Measurements from ENCODE around the gene PELI2.

The PELI2 gene

GRCh38 chr14:56119201-56119981, 1.2 kb downstream of the PELI2 start:
- DNase-seq: peak; percentile 33

DNA sequence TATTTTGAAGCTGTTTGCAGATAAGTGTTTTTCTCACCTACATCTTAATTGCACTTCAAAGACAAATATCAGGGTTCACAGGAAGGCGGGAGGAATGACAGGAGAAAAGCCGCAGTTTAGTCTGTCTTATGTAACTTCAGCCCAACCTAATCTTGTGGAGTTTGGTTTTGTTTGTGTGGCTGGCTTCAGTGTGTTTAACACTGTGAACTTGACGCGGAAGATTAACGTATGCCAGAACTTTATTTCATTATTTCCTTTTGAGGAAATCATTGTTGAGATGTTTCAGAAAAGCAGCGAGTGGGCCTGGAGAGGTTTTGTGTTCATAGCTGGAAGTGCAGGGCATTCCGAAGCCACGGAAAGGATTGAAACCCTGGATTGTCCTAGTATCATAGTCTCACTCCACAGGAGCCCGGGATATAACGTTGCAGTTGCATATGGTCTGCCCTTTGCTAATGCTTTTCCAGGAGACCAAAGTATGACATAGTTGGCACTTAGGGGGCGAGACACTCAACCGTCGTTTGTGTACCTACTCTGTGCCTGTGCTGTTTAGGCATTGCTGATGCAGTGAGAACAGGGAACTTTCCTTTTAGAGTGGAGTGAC, 2.0 kb downstream of the PELI2 start:
- peak; percentile 9 for DNase-seq

DNA sequence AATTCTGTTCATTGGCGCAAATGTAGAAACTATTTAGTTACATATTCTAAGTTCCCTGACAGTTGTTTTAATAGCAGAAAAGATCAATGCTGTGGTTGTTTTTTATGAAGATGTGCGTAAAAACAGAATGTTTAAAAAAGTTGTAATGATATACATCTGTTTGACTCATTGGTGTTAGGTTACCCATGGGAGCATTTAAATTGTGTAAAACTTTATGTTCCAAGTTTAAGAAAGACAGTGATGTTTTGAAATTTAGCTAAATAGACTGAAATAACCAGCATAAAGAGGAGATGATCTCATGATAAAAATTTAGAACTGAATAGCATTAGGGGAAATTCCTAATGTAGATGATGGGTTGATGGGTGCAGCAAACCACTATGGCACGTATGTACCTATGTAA, 3.6 kb downstream of the PELI2 start:
- DNase-seq: no peak

DNA sequence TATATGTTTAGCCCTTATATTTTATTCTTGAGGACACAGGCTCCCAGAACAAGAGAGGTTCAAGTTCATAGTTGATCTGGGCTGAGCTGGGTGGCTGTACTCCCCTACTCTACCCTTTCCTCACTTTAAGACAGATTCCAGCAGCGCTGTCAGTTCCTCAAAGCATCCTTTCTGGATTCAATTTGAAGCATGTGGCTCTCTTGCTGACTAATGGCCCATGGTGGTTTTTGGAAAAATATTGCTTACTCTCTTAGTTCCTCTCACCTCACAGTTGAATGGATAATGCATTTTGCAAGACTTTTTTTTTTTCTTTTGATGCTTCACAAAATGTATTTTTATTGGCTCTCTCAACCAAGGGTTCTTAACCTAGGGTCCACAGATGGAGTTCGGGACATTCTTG, 4.1 kb downstream of the PELI2 start:
- no peak for DNase-seq

DNA sequence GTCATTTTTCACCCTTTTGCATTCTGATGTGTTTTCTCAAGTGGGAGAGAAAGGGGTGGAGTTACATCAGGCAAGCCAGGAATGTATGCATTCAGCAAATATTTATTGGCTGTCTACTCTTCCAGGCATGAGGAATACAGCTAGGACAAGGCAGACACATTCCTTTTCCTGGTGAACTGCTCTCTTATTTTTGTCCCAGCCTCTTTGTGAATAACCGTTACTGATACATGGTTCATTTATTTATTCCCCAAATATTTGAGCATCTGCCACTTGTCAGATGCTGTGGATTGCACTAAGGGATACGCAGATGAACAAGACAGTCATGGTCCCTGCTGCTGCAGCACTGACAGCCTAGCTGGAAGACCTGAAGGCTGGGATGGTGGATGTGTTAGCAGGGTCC, 6.1 kb downstream of the PELI2 start:
- no peak for DNase-seq

DNA sequence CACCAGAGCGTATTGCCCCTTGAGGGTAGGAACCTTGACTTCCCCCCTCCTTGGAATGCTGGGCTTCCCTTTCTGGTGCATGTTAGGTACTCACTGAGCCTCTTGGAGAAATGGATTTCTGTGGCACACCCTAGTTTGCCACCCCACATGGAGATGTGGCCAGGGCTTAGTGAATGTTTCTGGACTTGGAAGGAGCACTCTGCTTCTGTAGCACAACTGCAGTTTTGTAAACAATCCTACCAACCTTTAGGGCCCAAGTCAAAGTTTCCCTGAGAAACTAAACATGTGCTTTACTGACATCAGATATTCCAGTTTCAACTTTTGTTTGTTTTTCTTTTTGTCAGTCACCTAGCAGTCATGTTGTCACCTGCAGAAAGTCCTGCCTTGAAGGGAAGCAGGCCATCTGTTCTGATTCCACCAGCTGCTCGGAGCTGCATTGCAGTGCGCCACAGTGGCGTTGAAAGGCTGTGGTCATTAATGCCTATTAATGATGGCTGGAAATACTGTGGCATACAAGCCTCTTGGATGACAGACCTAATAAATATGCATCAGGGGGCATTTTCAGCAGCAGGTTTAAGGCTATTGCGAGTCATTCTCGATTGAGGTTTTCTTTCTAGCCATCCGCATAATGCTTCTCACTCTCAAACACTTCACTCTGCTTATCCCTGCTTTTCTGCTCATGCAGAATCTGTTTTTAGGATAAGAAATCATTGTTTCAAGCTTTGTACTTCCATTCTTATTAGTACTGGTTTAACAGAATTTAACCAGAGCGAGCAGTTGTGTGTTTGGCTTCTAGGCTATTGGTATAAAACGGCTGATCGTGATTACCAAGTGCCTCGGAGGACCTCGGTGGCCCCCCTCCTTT, 7.8 kb downstream of the PELI2 start:
- no peak for DNase-seq

- DNase-seq: no peak
Observed at GRCh38 chr14:56126637-56126913, 8.4 kb downstream of the PELI2 start.

- no peak for DNase-seq
Observed at GRCh38 chr14:56127156-56127555, 8.9 kb downstream of the PELI2 start.

- DNase-seq: no peak
Observed at GRCh38 chr14:56129092-56129491, 10.9 kb downstream of the PELI2 start.

DNA sequence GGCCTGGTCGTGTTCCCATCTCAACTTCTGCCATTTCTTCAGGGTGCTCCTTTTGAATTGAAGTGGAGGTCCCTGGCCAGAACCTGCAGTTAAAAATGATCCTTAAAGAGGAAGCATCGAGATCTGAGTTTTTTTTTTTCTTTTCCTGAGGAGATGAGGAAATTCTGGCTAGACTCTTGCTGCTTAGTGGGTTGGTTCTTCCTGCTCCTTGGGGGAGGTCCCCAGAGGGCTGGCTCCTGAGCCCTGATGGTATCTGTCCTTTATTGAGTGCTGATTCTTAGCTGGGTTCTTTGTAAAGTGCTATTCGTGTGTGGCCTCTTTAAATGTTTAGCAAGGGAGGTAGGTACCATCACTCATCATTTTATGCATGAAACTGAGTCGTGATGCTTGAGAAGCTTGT, 11.7 kb downstream of the PELI2 start:
- no peak for DNase-seq

DNA sequence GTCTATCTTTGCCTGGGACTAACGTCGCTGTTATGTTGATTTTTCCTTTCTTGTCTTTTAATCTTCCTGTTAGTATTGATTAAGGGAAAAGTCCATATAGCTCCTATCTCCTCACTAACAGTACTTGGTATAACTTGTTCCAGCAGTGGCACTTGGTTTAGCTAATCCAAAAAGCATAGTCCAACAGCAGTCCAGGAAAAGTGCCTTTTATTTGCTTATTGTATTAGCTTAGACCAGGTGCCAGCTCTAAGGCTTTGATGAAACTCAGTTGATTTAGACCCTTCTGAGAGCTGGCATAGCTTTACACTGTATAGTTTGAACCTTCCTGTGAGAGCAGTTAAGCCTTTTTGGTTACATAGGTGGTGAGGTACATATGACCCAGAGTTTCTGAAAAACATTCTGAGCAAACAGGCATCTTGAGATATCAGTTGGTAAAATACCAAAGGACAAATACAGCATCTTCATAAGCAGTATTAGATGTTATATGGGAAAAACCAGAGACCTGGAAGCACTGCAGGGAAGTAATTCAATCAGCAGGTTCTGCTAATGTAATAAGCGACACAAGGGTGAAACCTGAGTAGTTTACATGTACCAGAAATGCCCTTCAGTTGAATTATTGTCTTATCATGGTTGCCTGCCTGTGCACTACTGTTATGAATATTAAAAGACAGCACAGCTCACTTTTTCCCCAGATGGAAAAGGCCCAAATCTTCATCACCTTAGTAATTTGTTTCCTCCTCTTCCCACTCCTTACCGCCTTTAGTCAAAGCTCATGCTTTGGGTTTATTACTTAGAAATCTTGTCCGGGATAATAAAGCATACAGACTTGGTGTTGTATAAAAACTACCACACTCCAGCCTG, 13.0 kb downstream of the PELI2 start:
- DNase-seq: no peak

GRCh38 chr14:56131865-56132833, 13.9 kb downstream of the PELI2 start:
- no peak for DNase-seq

- DNase-seq: no peak
Observed at GRCh38 chr14:56133547-56133946, 15.3 kb downstream of the PELI2 start.

DNA sequence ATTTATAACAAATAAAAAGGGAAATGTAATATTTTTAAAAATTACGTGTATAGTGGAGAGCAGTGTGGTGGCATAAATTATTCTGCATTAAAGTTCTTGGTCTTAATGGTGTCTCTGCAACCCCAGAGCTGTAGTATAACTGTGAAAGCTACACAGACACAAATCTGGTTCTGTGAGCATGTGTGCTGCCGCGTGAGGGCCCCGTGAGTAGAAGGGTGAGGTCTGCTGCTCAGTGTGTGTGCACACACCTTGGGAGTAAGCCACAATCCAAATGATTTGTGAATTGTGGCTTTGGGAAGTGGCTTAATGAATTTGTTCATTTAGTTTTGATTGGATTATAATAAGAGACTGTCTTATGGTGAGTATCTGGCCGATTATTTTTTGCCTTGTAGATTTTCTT, 16.8 kb downstream of the PELI2 start:
- DNase-seq: no peak

DNA sequence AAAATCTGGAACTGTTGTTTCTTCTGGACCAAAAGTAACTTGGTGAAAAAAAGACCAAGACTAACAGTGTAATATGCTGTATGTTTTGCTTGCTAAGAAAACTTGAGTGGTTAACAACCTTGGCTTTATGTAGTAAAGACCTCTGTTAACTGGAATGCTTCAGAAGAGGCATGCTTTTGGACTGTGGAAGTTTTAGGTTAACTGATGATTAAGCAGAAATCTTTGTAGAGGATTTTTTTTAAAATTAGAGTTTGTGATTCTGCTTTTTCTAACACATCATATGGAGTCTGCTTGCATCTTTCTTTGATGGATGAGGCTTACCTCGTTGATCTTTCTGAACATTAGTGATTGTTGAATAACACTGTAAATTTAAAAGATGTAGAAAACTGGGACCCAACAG, 17.5 kb downstream of the PELI2 start:
- DNase-seq: no peak

DNA sequence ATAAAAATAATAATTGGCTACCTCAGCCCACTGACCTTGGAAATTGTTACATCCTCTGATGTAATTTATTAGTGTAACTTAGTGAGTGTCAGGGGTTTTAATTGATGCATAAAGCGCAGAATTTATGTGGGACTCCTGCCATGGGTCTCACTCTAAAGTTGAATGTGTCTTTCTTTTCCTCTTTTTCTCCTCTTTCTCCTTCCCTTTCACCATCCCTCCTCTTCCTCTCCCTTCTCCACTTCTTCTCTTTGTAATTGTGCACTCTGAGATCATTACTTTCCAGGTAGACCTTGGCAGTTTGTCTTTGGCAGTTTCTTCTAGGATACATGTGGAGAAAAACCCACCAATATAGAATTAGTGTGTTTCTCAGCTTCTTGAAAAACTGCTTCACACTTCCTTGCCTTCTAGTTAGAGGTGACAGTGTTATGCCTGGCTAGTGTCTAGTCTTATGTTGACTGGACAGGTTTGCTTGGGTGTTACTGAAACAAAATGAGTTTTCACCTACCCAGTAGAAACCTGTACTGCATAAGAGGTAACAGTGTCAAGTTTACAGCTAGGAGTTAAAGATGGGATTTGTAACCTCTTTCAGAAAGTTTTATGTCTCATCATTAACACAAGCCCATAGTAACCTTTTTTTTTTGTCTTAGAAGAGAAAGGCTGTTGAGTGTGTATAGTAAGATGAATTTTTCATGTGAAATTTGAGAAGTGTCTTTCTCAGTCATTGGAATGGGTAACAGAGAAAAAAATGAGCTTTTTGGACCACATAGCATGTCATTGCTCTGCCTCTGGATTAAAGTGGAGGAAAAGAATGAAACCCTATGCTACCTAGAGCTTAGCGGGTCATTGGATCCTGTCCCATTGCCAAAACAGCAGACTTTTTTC, 18.6 kb downstream of the PELI2 start:
- DNase-seq: no peak

- no peak for DNase-seq
Observed at GRCh38 chr14:56137453-56137807, 19.2 kb downstream of the PELI2 start.

DNA sequence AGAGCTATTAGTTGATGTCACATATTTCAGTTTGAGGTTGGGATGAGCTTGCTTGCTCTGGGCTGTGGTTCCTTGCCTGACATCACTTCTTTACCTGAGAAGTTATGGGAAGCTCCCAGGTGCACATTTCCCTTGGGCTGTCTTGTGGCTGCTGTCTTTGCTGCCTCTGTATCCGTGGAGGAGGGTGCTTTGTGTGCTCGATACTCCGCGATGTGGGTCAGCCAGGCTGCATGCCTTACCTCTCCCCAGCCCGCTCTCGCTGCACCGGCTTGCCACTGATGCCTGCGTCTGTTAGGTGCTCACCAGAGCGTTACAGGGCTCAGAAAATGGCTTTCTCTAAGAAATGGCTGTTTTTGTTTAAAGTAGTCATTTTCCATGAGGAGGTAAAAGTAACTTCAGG, 19.6 kb downstream of the PELI2 start:
- no peak for DNase-seq

DNA sequence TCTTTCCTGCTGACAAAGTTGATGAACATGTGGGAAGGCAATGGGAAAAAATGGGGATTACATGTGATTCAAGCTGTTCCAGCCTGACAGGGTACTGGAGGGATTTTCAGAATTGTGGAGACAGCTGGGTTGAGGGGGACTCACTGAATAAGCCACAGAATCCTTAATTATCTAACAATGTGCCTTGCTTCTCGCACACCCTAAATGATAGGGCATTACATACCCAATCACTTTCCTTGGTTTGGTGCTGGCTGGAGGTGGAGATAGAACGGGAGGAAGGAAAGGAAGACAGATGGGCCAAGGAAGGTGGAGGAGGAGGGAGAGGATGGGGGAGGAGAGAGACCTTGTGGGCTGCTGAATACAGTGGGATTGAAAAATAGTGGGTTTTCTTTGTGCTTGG, 20.7 kb downstream of the PELI2 start:
- no peak for DNase-seq

DNA sequence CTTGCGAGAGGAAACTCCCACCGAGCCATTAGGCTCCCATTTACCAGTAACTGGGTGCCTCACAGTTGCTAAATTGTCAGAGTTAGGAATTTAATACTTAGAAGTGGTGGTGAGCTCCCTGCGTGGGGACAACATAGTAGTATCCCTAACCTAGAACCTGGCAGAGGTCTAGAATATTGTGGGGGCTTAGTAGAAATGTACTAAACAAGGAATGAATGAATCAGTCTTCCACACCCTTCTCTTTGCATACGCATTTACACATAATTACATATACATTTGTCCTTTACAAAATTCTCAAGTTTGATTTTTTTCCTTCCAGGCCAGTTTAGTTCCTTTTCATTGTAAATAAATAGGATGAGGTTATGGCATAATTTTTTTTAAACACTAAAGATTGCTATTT, 24.1 kb downstream of the PELI2 start:
- DNase-seq: no peak

GRCh38 chr14:56143025-56143424, 24.8 kb downstream of the PELI2 start:
- DNase-seq: no peak

Data from HCEC 1CT (cell line).